ENCODE results near the gene INVS.
"Not testable (repeated sequence)": the region's sequence is repeated elsewhere in the genome, so short reads cannot be mapped to it uniquely, and the experiment has no call there.

The INVS gene

GRCh38 chr9:100084734-100085133, 14.3 kb upstream of the INVS start:
- no peak for DNase-seq (ENCODE audit: low read depth)

GRCh38 chr9:100086097-100086635, 12.9 kb upstream of the INVS start:
- no peak for DNase-seq (ENCODE audit: low read depth)

- no peak for DNase-seq (ENCODE audit: low read depth)
Measured at GRCh38 chr9:100087218-100087617, 11.8 kb upstream of the INVS start.

GRCh38 chr9:100088202-100088601, 10.8 kb upstream of the INVS start:
- no peak for DNase-seq (ENCODE audit: low read depth)

- DNase-seq (ENCODE audit: low read depth) = no peak
Measured at GRCh38 chr9:100090880-100091279, 8.2 kb upstream of the INVS start.

- DNase-seq (ENCODE audit: low read depth) = no peak
Measured at GRCh38 chr9:100091650-100092049, 7.4 kb upstream of the INVS start.

GRCh38 chr9:100092066-100092465, 7.0 kb upstream of the INVS start:
- DNase-seq (ENCODE audit: low read depth) = no peak

GRCh38 chr9:100094411-100094810, 4.6 kb upstream of the INVS start:
- not testable (repeated sequence) for DNase-seq (ENCODE audit: low read depth)

- DNase-seq (ENCODE audit: low read depth) = no peak
Measured at GRCh38 chr9:100096378-100096916, 2.6 kb upstream of the INVS start.

GRCh38 chr9:100098046-100098886, 777 bp upstream of the INVS start:
- peak; percentile 14 for DNase-seq (ENCODE audit: low read depth)

GRCh38 chr9:100099722-100100042, 639 bp downstream of the INVS start:
- DNase-seq (ENCODE audit: low read depth) = peak; percentile 5

GRCh38 chr9:100100146-100100667, 1.2 kb downstream of the INVS start:
- no peak for DNase-seq (ENCODE audit: low read depth)

- no peak for DNase-seq (ENCODE audit: low read depth)
Measured at GRCh38 chr9:100101608-100102007, 2.6 kb downstream of the INVS start.

- no peak for DNase-seq (ENCODE audit: low read depth)
Measured at GRCh38 chr9:100104314-100104713, 5.3 kb downstream of the INVS start.

GRCh38 chr9:100105861-100106260, 6.8 kb downstream of the INVS start:
- DNase-seq (ENCODE audit: low read depth) = no peak

GRCh38 chr9:100106616-100107015, 7.6 kb downstream of the INVS start:
- no peak for DNase-seq (ENCODE audit: low read depth)

GRCh38 chr9:100108559-100108958, 9.5 kb downstream of the INVS start:
- no peak for DNase-seq (ENCODE audit: low read depth)

- DNase-seq (ENCODE audit: low read depth) = no peak
Measured at GRCh38 chr9:100111235-100111634, 12.2 kb downstream of the INVS start.

GRCh38 chr9:100112677-100113336, 13.8 kb downstream of the INVS start:
- no peak for DNase-seq (ENCODE audit: low read depth)

GRCh38 chr9:100117316-100117715, 18.3 kb downstream of the INVS start:
- no peak for DNase-seq (ENCODE audit: low read depth)

GRCh38 chr9:100120286-100120685, 21.2 kb downstream of the INVS start:
- DNase-seq (ENCODE audit: low read depth) = no peak

- DNase-seq (ENCODE audit: low read depth) = no peak
Measured at GRCh38 chr9:100125236-100125635, 26.2 kb downstream of the INVS start.

GRCh38 chr9:100125910-100126309, 26.9 kb downstream of the INVS start:
- no peak for DNase-seq (ENCODE audit: low read depth)

Data from activated T-cell treated with anti-CD3 and anti-CD28 coated beads for 24 hours (primary cell).